CD4-positive, alpha-beta T cell (primary cell): ENCODE measurements around the gene DYNC1H1. TPM values are rescaled to one million over a fixed set of nuclear protein-coding genes. Genes with fewer than 3 reads are reported as not detected.

Source experiments
- ATAC-seq: fragments of 200-7000 bp; cut with Tn5 transposase; one replicate; pipeline ENCODE4 v1.10.0; 2022; ENCODE audit warnings: mild to moderate bottlenecking; ENCODE audit not compliant: poor library complexity
- CTCF ChIA-PET: fragments of 350-600 bp; sonication (Branson Sonifier 250); formaldehyde crosslinking; loops from one replicate; lab custom pipeline; 2021; ENCODE audit warnings: antibody characterized with exemption, inconsistent platforms; lab: Charles Lee
- POLR2A ChIA-PET: fragments of 350-600 bp; sonication (Branson Sonifier 250); formaldehyde crosslinking; loops from one replicate; lab custom pipeline; 2021; ENCODE audit warnings: antibody characterized with exemption, inconsistent platforms; lab: Charles Lee
- DNase-seq, 14 experiments: peaks; one replicate each; pipeline ENCODE4 v3.0.0-alpha.2; 2013 to 2020; ENCODE audit warnings: mixed read lengths in 2 of 14
- H3K27ac ChIP-seq, 2 donors: one replicate each; pipeline versions ENCODE4 v1.5.1 to v1.7.0; 2013; ENCODE audit warnings: low read length in 2 of 2, low read depth in 1 of 2, mild to moderate bottlenecking in 1 of 2
- H3K27me3 ChIP-seq, 2 experiments: 1 replicate in 1 of 2; 2 replicates in 1 of 2; pipeline versions ENCODE4 v1.6.1 to v1.7.0; 2013; ENCODE audit warnings: low read length in 2 of 2, control low read depth in 1 of 2, mild to moderate bottlenecking in 1 of 2, moderate library complexity in 1 of 2; ENCODE audit not compliant: insufficient read depth in 2 of 2, control insufficient read depth in 1 of 2
- H3K36me3 ChIP-seq: one replicate; pipeline ENCODE4 v1.6.1; 2013; ENCODE audit warnings: low read length, control low read depth; ENCODE audit not compliant: insufficient read depth
- H3K4me1 ChIP-seq: one replicate; pipeline ENCODE4 v1.6.1; 2013; ENCODE audit warnings: low read length, control low read depth; ENCODE audit not compliant: insufficient read depth
- H3K4me3 ChIP-seq: one replicate; pipeline ENCODE4 v1.5.1; 2013; ENCODE audit warnings: mild to moderate bottlenecking, low read length, moderate library complexity
- H3K9me3 ChIP-seq, 2 experiments: 1 replicate in 1 of 2; 2 replicates in 1 of 2; pipeline versions ENCODE4 v1.6.1 to v1.7.0; 2013; ENCODE audit warnings: low read length in 2 of 2, mild to moderate bottlenecking in 2 of 2, control low read depth in 1 of 2, moderate library complexity in 1 of 2; ENCODE audit not compliant: control insufficient read depth in 1 of 2, insufficient read depth in 1 of 2
- H3K27ac Mint-ChIP-seq: one replicate; pipeline ENCODE4 v1.8.0; 2020; ENCODE audit warnings: mixed read lengths
- H3K27me3 Mint-ChIP-seq: one replicate; pipeline ENCODE4 v1.8.0; 2021; ENCODE audit warnings: mixed read lengths
- H3K36me3 Mint-ChIP-seq: one replicate; pipeline ENCODE4 v1.8.0; 2021; ENCODE audit warnings: low read depth, mixed read lengths
- H3K4me1 Mint-ChIP-seq: one replicate; pipeline ENCODE4 v1.8.0; 2021; ENCODE audit warnings: low read depth, mixed read lengths
- H3K4me3 Mint-ChIP-seq: one replicate; pipeline ENCODE4 v1.8.0; 2020; ENCODE audit warnings: mild to moderate bottlenecking, mixed read lengths
- H3K9me3 Mint-ChIP-seq: one replicate; pipeline ENCODE4 v1.8.0; 2020; ENCODE audit warnings: mixed read lengths
- CTCF ChIP-seq: fragments of 200-600 bp; IDR thresholded peaks from one replicate; pipeline ENCODE4 v1.8.0; 2022; ENCODE audit warnings: antibody characterized with exemption, mild to moderate bottlenecking
- intact Hi-C, 2 experiments: fragments of 100-400 bp; cut with DNase I in 1 of 2; cut with micrococcal nuclease in 1 of 2; formaldehyde crosslinking; loops; one replicate each; pipeline versions ENCODE4 v1.15.1 to v1.9.0; 2023 to 2025; cut with DNase I, micrococcal nuclease
- total RNA-seq, 174 experiments: library from RNA in 2 of 174; stranded (reverse) in 2 of 174; gene quantifications; one replicate each; pipeline ENCODE4 v1.2.3 and lab custom pipeline; 2021 to 2026

DYNC1H1 gene
- total RNA-seq, 2 experiments from 2014 or later: 286 to 293 TPM

DNA sequence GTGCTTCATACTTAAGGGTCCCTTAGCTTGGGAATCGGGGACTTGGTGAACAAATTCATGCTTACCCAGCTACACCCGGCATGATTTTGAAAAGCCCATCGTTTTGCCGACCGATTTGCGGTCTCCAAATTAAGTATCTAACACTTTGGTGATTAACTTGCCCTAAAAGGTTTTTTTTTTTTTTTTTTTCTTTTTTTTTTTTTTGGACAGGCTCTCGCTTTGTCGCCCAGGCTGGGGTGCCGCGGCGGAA is 123.3 kb downstream of the DYNC1H1 start:
- TF ChIP-seq CTCF: no peak
- peak overlapping the region; percentile 82 for H3K27ac Mint-ChIP-seq
- no peak for DNase-seq
- H3K27me3 ChIP-seq: no peaks in the 10 kb centered on the region
- ChIA-PET CTCF (interaction anchor here (0.6 to 2.1 kb wide), 4 partner anchors 9 to 206 kb away, joined by 3 to 8 read pairs (median 4); no protein-coding TSS in a partner anchor), POLR2A (interaction anchor here (0.6 to 2.3 kb wide), 6 partner anchors 9 to 1528 kb away, joined by 3 to 12 read pairs (median 6); partner anchors contain the start of gene WDR20)
- peaks cover 62% of the 10 kb centered on the region for H3K4me1 Mint-ChIP-seq
- H3K9me3 Mint-ChIP-seq: no peaks in the 10 kb centered on the region
- H3K4me3 ChIP-seq: peak overlapping the region; percentile 70
- peak overlapping the region; percentile 93 for H3K4me3 Mint-ChIP-seq
- peak overlapping the region; percentile 73 to 78 for H3K27ac ChIP-seq
- no peaks in the 10 kb centered on the region for H3K9me3 ChIP-seq
- H3K36me3 ChIP-seq: peaks cover 32% of the 10 kb centered on the region
- peaks cover 47% of the 10 kb centered on the region for H3K4me1 ChIP-seq
- peaks cover 42% of the 10 kb centered on the region for H3K36me3 Mint-ChIP-seq
- no peak for ATAC-seq
- H3K27me3 Mint-ChIP-seq: no peaks in the 10 kb centered on the region
- intact Hi-C loops: loop anchor here (2.0 to 10.0 kb wide), 9 partner anchors 51 to 690 kb away; partner anchors contain the start of genes DYNC1H1 (in 2 of the 2), MOK (in 1 of the 2), PPP2R5C (in 1 of the 2) and TRAF3 (in 1 of the 2)

GRCh38 chr14:102088012-102088792 is 123.8 kb downstream of the DYNC1H1 start:
- Mint-ChIP-seq H3K27me3 (no peaks in the 10 kb centered on the region), H3K4me3 (peak overlapping the region; percentile 93), H3K4me1 (peaks cover 57% of the 10 kb centered on the region), H3K36me3 (peaks cover 36% of the 10 kb centered on the region), H3K9me3 (no peaks in the 10 kb centered on the region), H3K27ac (peak overlapping the region; percentile 82)
- ChIA-PET POLR2A (interaction anchor here (0.6 to 2.3 kb wide), 7 partner anchors 8 to 1528 kb away, joined by 3 to 12 read pairs (median 6); partner anchors contain the start of genes DYNC1H1 and WDR20), CTCF (interaction anchor here (0.6 to 2.1 kb wide), 3 partner anchors 9 to 226 kb away, joined by 3 to 8 read pairs (median 3); no protein-coding TSS in a partner anchor)
- intact Hi-C loops: loop anchor here (5.0 to 10.0 kb wide), 4 partner anchors 53 to 689 kb away; partner anchors contain the start of genes PPP2R5C (in 1 of the 2) and TRAF3 (in 1 of the 2)
- peak overlapping the region; percentile 73 to 78 for H3K27ac ChIP-seq
- TF ChIP-seq CTCF: no peak
- H3K4me3 ChIP-seq: peak overlapping the region; percentile 70
- peaks cover 27% of the 10 kb centered on the region for H3K36me3 ChIP-seq
- no peaks in the 10 kb centered on the region for H3K27me3 ChIP-seq
- peaks cover 46% of the 10 kb centered on the region for H3K4me1 ChIP-seq
- no peaks in the 10 kb centered on the region for H3K9me3 ChIP-seq
- no peak for ATAC-seq
- DNase-seq: peak in 12 of 14 experiments; percentile 18 to 68 (median 32)

DNA sequence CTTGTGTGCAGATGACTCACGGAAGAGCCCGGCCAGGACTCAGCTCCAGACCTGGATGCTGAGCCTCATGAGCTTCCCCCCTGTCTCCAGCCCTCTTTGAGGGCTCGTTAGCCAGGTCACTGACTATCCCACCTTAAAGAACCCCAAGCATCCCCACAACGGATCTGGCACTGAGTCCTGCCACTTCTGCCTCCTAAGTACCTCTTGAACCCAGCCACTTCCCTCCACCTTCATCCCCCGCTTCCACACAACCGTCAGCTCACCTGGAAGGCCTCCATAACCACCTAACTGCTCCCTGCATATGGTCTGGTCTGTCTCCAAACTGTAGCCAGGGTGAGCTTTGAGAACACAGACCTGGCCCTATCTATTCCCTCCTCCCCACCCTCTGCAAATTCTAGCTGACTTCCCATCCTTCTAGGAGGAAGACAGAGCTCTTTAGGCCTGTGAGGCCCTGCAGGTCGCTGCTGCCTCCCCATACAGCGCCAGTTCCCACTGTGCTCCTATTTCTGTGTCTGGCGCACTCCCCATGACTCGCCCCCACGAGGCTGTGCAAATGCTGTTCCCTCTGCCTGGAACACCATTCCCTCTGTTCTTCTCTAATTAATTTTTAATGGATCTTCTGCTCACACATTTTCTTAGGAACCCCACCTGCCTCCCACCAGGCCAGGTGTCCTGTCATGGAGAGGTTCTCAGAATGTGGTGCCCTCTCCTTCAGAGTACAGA is 125.4 kb downstream of the DYNC1H1 start:
- H3K4me1 ChIP-seq: peaks cover 35% of the 10 kb centered on the region
- peak overlapping the region; percentile 78 for H3K4me3 Mint-ChIP-seq
- no peak overlapping the region for H3K4me3 ChIP-seq
- peaks cover 21% of the 10 kb centered on the region for H3K36me3 Mint-ChIP-seq
- TF ChIP-seq CTCF: no peak
- no peaks in the 10 kb centered on the region for H3K9me3 Mint-ChIP-seq
- H3K27ac Mint-ChIP-seq: peak overlapping the region; percentile 82
- CTCF ChIA-PET: interaction anchor here (1.2 to 2.1 kb wide), 2 partner anchors 7 to 225 kb away, joined by 3 to 8 read pairs; no protein-coding TSS in a partner anchor
- no peak overlapping the region for H3K27ac ChIP-seq
- no peaks in the 10 kb centered on the region for H3K9me3 ChIP-seq
- peaks cover 11% of the 10 kb centered on the region for H3K36me3 ChIP-seq
- no peaks in the 10 kb centered on the region for H3K27me3 Mint-ChIP-seq
- intact Hi-C loops: loop anchor here (5.0 to 10.0 kb wide), 4 partner anchors 55 to 688 kb away; partner anchors contain the start of genes PPP2R5C (in 1 of the 2) and TRAF3 (in 1 of the 2)
- DNase-seq: no peak
- H3K27me3 ChIP-seq: no peaks in the 10 kb centered on the region
- peaks cover 41% of the 10 kb centered on the region for H3K4me1 Mint-ChIP-seq
- POLR2A ChIA-PET: interaction anchor here (0.5 to 1.7 kb wide), 2 partner anchors 125 to 230 kb away, joined by 3 to 4 read pairs; partner anchors contain the start of gene DYNC1H1
- no peak for ATAC-seq
